EL (cell line): ENCODE measurements around the gene OR2L8.

Experiments used
- DNase-seq: peaks from one replicate; pipeline ENCODE4 v3.0.0-alpha.2; 2016

The OR2L8 gene, protein sequence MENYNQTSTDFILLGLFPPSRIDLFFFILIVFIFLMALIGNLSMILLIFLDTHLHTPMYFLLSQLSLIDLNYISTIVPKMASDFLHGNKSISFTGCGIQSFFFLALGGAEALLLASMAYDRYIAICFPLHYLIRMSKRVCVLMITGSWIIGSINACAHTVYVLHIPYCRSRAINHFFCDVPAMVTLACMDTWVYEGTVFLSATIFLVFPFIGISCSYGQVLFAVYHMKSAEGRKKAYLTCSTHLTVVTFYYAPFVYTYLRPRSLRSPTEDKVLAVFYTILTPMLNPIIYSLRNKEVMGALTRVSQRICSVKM

DNA sequence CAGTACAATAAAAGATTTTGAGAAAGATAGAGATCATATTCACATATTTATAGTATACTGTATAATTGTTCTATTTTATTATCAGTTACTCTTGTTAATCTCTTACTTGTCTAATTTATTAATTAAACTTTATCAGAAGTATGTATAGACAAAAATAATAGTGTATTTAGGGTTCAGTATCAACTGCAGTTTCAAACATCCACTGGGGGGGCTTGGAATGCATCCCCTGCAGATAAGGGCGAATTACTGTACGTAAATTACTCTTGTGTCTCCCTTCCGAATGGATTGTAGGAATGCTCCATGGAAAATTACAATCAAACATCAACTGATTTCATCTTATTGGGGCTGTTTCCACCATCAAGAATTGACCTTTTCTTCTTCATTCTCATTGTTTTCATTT lies at the start of gene OR2L8:
Gene OR2L8 (plus strand): TSS at position 301 of the 400 bp plus-strand sequence. CDS start 0 bp downstream, at position 301.
- no peak for DNase-seq

DNA sequence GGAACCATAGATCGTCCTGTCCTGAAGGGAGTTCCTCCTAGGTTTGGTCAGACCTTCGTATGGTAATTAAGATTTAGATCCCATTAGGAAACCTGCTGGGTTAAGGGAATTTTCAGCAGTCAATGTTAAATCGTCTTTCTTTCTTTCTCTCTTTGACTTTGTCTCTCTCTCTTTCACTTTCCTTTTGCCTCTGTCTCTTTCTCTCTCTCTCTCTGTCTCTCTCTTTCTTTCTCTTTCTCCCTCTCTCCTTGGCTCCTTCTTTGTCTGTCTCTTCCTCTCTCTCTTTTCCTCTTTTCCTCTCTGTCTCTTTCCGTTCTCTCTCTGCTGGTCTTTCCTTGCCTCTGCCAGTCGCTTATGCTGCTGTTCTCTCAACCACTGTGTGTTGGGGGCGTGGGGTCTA lies 44.5 kb upstream of the OR2L8 start:
- no peak for DNase-seq

DNA sequence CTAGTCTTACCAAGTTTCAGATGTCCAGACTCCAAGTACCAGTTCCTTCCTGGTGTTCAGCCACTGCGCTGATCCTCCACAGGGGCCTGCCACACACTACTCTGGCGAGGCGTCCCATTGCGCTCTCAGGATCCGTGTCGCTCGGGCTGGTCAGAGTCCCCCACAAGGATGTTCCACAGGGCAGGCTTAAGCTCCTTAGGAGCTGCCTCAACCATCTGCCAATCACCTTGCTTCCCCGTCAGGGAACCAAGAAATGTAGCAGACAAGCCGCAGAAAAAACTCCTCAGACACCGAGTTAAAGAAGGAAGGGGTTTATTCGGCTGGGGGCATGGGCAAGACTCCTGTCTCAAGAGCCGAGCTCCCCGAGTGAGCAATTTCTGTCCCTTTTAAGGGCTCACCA lies 43.5 kb upstream of the OR2L8 start:
- DNase-seq, result no peak

DNA sequence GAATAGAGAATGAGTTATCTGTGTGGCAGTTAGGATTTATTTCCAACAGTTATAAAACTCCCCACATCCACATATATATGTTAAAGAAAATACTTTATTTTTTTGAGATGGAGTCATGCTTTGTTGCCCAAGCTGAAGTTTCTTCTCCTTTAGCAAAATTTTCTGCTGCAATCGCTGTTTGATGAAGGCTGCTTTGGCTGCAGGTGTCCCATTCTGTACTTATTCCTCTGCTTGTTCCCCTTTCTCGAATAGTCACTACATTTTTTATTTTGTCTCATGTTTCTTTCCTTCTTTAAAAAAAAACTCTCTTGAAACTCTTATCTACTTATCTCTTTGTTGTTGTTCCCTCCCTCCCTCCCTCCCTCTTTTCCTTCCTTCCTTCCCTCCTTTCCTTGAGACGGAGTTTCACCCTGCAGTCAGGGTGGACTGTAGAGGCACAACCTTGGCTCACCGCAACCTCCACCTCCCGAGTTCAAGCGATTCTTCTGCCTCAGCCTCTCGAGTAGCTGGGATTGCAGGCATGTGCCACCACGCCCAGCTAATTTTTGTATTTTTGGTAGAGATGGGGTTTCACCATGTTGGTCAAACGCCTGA lies 42.7 kb upstream of the OR2L8 start:
- no peak for DNase-seq

DNA sequence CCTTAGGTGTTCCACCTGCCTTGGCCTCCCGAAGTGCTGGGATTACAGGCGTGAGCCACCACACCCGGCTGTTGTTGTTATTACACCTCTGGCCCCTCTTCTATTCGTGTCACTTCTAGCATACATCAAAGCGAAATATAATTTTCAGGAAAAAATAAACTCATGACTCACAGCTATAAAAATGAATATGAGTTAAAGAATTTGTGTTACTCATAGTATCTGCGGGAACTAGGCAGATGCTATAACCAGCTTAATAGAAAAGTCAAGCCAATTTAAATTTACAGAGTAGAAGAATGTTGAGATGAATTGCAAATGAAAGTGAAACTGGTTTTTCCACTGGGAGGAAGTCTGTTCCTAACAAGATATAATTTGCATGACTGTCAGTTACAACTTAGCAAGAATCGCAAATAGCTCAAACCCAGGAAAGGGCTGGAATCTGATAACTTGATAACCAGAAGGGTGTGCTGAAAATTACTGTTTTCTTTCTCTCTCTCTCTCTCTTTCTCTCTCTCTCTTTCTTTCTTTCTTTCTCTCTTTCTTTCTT lies 42.1 kb upstream of the OR2L8 start:
- peak; percentile 42 for DNase-seq

DNA sequence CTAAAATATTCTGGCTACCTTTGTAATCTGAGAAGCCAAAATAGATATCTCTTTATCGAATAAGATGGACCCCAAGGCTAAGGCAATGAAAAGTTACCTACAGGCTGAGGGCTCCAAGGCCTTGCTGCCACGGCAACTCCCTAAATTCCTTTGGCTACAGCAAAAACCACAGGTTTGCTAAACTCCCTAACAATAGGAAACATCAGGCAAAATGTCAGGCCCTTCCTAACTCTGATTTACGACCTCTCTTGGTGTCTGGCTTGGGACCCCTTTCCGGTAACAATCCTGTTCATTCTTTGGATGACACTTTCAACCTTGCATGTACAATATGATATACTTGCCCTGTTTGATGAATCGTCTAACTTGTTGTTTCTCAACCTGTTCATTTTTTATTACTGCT lies 39.9 kb upstream of the OR2L8 start:
- no peak for DNase-seq

DNA sequence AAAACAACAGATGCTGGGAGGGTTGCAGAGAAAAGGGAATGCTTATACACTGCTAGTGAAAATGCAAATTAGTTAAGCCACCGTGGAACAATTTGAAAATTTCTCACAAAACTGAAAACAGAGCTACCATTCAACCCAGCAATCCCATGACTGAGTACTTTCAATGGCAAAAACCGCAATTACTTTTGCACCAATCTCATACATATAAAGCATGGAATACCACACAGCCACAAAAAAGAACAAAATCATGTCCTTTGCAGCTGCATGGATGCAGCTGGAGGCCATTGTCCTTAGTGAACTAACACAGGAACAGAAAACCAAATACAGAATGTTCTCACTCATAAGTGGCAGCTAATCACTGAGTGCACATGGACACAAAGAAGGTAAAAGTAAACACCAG lies 34.9 kb upstream of the OR2L8 start:
- DNase-seq, result no peak

DNA sequence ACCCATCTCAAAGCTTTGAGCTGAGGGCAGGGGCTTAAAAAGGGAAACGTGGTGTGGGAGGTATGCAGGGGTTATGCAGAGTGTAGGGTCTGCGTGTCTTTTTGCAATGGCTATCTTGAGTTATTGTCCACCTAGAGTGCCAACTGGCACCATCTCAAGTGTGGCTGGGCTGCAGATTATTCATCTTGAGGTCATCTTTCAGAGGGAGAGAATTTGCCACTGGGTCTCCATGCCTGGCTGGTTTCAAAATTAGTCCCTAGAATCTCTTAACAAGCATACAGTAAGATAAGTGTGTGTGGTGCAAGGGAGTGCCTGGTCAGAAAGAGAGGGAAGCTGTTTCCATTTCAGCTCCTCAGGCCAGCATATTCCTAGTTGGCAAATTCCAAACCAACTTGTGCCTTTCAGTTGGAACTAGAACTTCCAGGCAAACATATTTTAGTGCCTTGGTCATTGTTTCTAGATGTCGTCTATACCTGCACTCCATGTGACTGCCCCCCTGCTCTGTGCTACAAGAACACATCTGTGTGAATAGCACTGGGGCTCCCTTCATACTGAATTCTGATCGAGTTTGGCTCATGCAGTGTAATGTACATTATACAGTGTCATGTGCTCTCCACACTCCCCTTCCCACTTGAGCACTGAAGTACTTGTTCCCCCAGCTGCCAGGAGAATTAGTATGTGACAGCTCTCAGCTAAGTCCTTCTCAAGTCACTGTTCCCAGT lies 33.6 kb upstream of the OR2L8 start:
- DNase-seq, result peak; percentile 0

DNA sequence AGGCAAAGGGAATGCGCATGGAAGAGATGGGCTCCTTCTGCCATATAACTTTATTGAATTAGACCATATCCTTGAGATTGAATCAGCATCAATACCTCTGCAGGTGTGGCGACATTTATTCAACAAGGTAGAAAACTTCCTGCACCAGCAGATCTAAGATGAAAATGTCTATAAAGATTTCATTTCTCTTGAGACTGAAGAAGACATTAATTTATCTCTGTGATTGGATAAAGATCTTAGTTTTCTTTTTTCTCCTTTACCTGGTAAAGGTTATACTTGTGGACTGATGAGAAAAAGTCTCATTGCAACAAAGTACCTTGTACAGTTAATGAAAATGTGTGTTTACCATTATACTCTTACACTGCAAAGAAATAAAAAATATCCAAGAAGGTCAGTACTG lies 28.7 kb upstream of the OR2L8 start, which contains the start of gene OR2T8:
Gene OR2T8 (plus strand): TSS at position 301 of the 400 bp plus-strand sequence. CDS start 766 bp downstream, outside the sequence.
- no peak for DNase-seq

DNA sequence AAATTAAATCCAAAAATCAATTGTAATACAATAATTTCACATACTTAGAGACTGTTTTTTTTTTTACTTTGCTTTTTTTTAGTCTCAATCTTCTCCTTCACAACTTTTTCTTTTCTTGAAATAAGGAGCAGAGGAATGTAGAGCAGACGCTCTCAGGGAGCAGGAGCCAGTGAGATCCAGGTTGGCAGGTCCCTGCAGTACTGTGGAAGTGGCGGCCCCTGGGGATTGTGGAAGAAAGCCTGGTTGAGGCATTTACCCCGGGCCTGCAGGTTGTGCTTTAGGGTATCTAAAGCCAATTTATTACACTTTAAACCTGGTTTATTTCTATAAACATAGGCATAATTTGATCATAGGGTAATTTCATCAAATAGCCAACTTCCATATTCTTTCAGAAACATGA lies 24.7 kb upstream of the OR2L8 start:
- no peak for DNase-seq

DNA sequence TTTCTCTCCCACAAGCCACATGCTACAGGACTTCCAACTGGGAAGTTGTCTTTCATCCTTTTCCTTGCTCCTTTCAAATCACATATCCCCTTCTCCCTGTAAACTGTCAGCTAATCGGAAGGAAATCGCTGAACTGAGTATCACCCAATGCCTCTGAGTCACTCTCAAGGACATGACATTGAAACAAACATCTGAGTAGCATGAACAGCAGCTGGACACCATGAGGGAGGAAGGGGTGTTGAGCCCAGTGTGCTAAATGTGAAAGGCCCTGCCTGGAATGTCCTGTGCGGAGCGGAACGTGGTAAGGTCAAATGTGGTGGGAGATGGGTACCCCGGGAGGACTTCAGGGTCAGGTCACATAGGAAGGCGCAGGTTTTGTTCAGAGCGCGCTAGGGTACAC lies 23.8 kb upstream of the OR2L8 start, which contains the start of gene OR2AJ1:
Gene OR2AJ1 (plus strand): TSS at position 22 of the 400 bp plus-strand sequence. CDS start 8,880 bp downstream, outside the sequence.
- no peak for DNase-seq

DNA sequence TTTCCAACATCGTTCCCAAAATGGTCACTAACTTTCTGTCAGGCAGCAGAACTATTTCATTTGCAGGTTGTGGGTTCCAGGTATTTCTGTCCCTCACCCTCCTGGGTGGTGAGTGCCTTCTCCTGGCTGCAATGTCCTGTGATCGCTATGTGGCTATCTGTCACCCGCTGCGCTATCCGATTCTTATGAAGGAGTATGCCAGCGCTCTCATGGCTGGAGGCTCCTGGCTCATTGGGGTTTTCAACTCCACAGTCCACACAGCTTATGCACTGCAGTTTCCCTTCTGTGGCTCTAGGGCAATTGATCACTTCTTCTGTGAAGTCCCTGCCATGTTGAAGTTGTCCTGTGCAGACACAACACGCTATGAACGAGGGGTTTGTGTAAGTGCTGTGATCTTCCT lies 14.7 kb upstream of the OR2L8 start:
- DNase-seq, result no peak

DNA sequence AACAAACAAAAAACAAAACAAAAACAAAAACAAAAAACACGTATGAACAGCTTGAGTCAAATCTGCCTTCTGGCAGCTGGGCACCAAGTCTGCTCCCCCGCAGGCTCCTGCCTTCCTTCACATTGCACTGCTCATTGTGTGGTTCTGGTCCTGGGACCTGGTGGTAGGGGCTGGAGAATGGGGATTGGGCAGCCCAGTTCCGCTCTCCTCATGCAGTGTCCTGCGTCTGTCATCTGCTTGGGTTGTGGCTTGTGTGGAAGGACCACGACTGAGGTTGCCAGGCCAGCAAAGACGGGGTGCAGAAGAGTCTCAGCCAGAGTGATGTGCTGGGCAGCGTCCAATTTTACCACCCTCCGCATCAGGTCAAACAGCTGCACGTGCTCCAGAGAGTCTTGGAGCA lies 12.9 kb upstream of the OR2L8 start:
- DNase-seq, result no peak

DNA sequence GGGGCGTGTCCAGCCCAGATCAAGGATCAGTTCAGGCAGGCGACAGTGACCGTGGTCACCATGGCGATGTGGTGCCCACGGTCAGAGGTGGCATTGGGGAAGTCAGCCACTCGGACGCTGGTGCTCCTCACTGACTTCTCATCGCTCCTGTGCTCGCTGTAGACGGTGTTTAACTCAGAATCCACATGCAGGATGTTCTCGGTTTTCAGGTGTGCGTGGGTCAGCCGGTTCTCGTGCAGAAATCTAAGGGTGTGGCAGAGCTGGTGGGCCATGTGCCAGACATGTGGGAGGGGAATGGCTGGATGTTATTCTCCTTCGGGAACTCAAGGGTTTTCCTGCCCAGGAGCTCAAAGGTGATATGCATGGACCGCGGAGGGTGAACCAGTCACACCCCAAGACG lies 12.2 kb upstream of the OR2L8 start:
- DNase-seq, result no peak

DNA sequence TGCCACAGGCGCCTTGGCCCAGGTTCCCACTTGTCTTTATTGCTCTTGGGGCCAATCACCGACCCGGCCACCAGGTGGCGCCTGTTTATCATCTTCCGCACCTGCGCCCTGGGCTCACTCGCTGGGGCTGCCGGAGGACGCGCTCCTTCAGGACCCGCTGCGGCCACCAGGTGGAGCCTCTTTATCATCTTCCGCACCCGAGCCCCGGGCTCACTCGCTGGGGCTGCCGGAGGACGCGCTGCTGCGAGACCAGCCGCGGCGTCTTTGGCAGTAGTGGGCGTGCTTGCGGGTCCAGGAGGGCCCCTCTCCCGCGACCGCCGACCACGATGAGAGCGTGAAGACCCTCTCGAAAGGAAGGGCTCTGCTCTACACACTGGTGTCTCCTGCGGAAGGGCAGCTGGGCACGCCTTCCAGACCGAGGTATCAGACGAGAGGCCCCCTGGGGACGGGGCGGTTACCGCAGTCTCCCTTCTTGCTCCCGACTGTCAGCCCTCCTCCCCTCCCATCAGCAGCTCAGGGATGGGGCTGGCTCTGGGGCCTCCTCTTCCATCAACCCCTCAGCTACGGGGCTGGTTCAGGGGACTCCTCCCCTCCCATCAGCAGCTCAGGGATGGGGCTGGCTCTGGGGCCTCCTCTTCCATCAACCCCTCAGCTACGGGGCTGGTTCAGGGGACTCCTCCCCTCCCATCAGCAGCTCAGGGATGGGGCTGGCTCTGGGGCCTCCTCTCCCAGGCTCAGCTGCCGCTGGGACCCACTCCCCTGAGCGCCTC lies 11.5 kb upstream of the OR2L8 start:
- peak; percentile 2 for DNase-seq

DNA sequence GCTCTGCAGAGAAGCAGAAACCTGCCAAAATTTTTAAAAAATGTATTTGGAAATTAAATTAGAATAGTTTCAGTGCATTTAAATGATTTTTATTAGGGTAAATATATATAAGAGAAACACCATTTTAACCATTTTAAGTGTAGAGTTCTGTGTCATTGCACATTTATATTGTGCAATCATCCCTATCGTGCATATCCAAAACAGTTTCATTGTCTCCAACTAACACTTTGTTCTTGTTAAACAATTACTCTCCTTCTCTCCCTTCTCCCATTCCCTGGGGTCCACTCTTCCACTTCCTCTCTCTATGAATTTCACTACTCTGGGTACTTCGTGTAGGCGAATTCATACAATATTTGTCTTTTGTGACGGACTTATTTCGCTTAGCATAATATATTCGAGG lies 6.0 kb upstream of the OR2L8 start:
- no peak for DNase-seq

DNA sequence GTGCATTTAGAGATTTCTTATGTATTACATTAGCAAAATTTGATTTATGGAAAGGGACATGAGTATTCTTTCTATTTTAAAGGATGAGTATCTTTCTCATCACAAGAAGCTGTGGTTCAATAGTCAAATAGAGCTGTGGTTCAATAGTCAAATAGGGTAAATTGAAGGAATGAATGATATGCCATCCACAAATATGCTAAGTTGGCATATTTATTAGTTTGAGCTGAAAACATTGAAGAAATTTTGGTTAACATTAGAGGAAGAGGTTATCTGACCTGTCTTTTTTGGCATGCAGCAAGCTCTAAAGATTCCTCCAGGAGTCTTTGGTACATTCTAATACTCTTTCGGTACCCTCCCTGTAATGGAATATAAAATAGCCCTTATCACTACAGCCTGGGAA lies 4.8 kb downstream of the OR2L8 start:
- no peak for DNase-seq

DNA sequence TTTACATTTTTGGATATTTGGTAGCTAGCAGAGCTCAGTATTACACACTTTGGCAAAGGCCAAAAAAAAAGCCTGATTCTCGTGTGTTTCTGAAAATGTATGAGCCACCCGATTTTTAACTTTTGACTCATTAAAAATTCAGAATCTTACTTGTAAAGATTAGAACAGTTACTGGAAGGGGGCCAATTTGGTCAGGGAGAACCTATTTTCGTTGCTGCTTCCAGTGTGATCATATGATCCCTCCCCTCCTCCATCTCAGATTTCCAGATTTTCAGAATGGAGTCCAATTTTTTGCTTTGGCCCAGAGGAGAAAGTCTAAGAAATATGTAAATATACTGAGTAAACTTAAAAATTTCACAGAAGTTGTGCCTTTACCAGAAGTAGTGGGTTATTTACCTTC lies 13.1 kb downstream of the OR2L8 start:
- no peak for DNase-seq

DNA sequence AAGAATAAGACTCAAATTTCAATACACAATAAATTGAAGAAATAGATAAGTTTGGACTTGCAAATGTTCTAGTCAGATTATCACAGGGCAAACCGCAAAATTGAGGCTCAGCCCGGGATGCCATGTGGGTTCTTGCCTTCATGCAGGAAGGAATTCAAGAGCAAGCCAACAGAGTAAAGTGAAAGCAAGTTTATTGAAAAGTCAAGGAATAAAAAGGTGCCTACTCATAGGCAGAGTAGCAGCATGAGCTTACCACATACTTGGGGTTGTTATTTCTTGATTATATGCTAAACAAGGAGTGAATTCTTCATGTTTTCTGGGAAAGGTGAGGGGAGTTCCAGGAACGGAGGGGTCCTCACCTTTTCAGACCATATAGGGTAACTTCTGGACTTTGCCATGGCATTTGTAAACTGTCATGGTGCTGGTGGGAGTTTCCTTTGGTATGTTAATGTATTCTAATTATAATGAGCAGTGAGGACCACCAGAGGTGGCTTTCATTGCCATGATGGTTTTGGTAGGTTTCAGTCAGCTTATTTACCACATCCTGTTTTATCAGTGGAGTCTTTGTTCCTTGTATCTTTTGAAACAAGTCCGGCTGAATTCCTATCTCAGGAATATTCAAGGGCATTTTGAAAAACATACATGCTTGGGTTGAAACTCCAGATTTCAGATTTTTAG lies 14.4 kb downstream of the OR2L8 start:
- no peak for DNase-seq

DNA sequence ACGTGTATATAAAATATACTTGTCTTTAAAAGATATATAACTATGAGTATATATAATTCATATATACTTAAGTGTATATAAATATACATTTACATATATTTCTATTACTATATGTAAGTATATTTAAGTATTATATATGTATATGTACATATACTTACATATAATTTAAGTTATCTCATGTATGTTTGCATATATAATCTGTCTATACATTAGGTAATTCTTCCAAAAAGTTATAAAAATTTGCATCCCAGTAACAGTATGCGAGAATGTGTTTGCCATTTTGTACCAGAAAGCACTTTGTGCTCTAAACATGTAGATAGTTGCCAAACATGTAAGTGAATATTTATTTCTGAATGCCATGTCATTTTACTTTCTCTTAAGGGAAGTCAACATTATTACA lies 16.3 kb downstream of the OR2L8 start, which contains the start of gene OR2AK2:
Gene OR2AK2 (plus strand): TSS at position 301 of the 400 bp plus-strand sequence. CDS start 144 bp downstream, outside the sequence.
- no peak for DNase-seq

DNA sequence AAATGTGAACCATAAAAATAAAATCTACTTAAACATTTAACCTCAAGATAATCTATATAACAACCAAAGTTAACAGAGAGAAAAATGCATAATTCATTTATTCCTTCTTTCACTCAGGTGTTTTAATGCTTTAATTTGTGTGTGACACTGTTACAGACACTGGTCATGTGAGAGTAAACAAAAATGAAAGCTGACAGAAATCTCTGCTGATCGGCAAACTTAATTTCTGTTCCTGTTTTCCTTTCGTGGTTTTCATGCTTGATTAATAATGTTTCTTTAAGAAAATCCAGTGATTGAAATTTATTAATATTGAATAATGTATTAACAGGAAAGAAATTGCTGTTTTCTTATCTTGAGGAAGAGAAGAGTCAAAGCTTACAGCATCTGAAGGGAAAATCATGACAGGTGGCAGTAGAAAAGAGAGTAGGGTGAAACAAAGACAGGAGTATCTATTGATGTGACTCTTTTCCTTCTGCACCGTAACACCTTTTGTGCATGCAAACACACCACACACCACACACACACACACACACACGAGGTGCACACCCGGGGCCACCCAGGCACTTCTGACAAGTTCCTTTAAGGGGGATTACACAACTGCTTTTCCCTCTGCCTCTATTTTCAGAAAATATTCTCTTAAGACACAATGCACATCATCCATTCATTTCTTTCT lies 18.0 kb downstream of the OR2L8 start:
- DNase-seq, result no peak

DNA sequence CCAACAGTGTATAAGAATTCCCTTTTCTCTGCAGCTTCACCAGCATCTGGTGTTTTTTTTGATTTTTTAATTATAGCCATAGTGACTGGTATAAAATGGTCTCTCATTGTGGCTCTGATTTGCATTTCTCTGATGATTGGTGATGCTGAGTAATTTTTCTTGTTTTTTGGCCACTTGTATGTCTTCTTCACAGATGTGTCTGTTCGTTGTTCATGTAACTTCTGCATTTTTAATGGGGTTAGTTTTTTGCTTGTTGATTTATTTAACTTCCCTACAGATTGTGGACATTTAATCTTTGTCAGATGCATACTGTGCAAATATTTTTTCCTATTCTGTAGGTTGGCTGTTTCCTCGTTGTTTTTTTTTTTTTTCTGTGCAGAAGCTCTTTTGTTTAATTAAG lies 44.3 kb downstream of the OR2L8 start:
- DNase-seq, result no peak
